Esophagus muscularis mucosa (tissue), 4 donors: ENCODE results near the gene CFAP68. TPM values are rescaled to one million over a fixed set of nuclear protein-coding genes. Genes with fewer than 3 reads are reported as not detected.
A peak's percentile ranks its signal among the peaks of the same experiment; 100 is the strongest.

Source experiments
- DNase-seq: peaks from one replicate; pipeline ENCODE4 v3.0.0-alpha.2; 2017; ENCODE audit errors: extremely low spot score
- H3K27ac ChIP-seq, 4 donors: fragments of 200-600 bp; sonication (generic); replicated peaks in 1 of 4; 1 replicate in 3 of 4; 2 replicates in 1 of 4; pipeline ENCODE4 v1.5.1; 2016 to 2019; ENCODE audit warnings: mild to moderate bottlenecking in 1 of 4
- H3K27me3 ChIP-seq, 4 donors: fragments of 200-600 bp; sonication (generic); one replicate each; pipeline versions ENCODE4 v1.5.1 to v1.6.0; 2016 to 2019
- H3K36me3 ChIP-seq, 4 donors: fragments of 200-600 bp; sonication (generic); one replicate each; pipeline ENCODE4 v1.5.1; 2016 to 2019
- H3K4me1 ChIP-seq, 4 donors: fragments of 200-600 bp; sonication (generic); one replicate each; pipeline ENCODE4 v1.5.1; 2016 to 2019
- H3K4me3 ChIP-seq, 4 donors: fragments of 200-600 bp; sonication (generic); 1 replicate in 2 of 4; 2 replicates in 2 of 4; pipeline ENCODE4 v1.5.1; 2016 to 2019; ENCODE audit warnings: mild to moderate bottlenecking in 4 of 4, moderate library complexity in 1 of 4
- H3K9me3 ChIP-seq, 4 donors: fragments of 200-600 bp; sonication (generic); 1 replicate in 3 of 4; 2 replicates in 1 of 4; pipeline ENCODE4 v1.5.1; 2016 to 2019
- EP300 ChIP-seq: sonication (generic); formaldehyde crosslinking; IDR thresholded peaks from one replicate; pipeline ENCODE4 v1.6.1; 2017; ENCODE audit warnings: antibody characterized with exemption
- POLR2A ChIP-seq: fragments of 450-650 bp; IDR thresholded peaks from one replicate; pipeline ENCODE4 v1.6.1; 2017; ENCODE audit warnings: antibody characterized with exemption, moderate library complexity, mild to moderate bottlenecking, low read depth
- POLR2AphosphoS5 ChIP-seq, 2 donors: sonication (generic); formaldehyde crosslinking; IDR thresholded peaks; one replicate each; pipeline ENCODE4 v1.6.1; 2017; ENCODE audit warnings: antibody characterized with exemption in 2 of 2
- WGBS: methylation state at CpG from one replicate; pipeline ENCODE4 v1.1.5; 2018; 5-methylcytosine and 5-hydroxymethylcytosine counted together
- intact Hi-C: fragments of 100-400 bp; cut with DNase I; formaldehyde crosslinking; loops from one replicate; pipeline ENCODE4 v1.15.1; 2023
- total RNA-seq, 4 donors: library from RNA; depleted of rRNA; stranded (reverse); fragments of >200 nt; gene quantifications; one replicate each; pipeline versions ENCODE4 v1.1.0 to v1.2.1, GENCODE V29; 2016
- TF ChIP-seq, protein P1 (sequence below), 3 experiments: fragments of 200-600 bp in 2 of 3; fragments of 450-650 bp in 1 of 3; sonication (generic) in 2 of 3; IDR thresholded peaks; one replicate each; pipeline ENCODE4 v1.5.1; 2017 to 2019; ENCODE audit warnings: antibody characterized with exemption in 3 of 3, mild to moderate bottlenecking in 2 of 3, moderate library complexity in 1 of 3

The CFAP68 gene
- total RNA-seq, 4 donors from 2014 or later, result 8.7 to 21.7 (median 19.9) TPM

DNA sequence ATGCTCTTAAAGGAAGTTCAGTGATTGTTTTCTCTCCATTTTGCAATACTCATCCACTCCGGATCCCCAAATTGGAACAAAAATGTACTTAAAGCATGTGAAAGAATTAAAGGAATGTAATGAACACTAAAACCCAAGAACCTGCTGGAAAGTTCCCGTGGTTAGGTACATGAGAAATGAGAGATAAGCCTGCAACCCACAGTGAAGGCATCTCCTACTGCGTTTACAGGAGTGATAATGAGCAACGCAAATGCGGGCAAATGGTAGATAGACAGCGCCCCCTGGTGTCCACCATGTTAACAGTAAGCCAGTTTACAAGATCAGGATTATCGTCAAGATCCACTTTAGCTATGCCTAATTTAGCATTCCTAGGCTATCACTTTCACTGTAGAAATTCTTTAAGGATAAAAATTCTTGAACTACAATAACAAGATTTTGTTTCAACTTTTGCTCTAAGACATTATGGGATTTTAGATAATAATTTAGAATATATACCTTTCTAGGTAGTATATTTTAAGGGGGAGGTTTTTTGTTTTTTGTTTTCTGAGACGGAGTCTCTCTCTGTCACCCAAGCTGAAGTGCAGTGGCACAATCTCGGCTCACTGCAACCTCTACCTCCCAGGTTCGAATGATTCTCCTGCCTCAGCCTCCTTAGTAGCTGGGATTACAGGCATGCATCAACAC lies 37.8 kb upstream of the CFAP68 start:
- peaks cover 0 to 18% (median 7%) of the 10 kb centered on the region in 4 donors for H3K4me1 ChIP-seq
- no peak overlapping the region for H3K4me3 ChIP-seq
- WGBS, result 29% methylated on average over 10 of the region's 10 CpGs
- intact Hi-C loops, result loop anchor here (1.0 to 5.0 kb wide), 4 partner anchors 64 to 274 kb away; partner anchors contain the start of gene SIK2
- peak; percentile 96 for DNase-seq
- no peaks in the 10 kb centered on the region for H3K9me3 ChIP-seq
- H3K36me3 ChIP-seq, result peaks cover 15 to 71% (median 57%) of the 10 kb centered on the region in 4 donors
- TF ChIP-seq, protein P1, sequence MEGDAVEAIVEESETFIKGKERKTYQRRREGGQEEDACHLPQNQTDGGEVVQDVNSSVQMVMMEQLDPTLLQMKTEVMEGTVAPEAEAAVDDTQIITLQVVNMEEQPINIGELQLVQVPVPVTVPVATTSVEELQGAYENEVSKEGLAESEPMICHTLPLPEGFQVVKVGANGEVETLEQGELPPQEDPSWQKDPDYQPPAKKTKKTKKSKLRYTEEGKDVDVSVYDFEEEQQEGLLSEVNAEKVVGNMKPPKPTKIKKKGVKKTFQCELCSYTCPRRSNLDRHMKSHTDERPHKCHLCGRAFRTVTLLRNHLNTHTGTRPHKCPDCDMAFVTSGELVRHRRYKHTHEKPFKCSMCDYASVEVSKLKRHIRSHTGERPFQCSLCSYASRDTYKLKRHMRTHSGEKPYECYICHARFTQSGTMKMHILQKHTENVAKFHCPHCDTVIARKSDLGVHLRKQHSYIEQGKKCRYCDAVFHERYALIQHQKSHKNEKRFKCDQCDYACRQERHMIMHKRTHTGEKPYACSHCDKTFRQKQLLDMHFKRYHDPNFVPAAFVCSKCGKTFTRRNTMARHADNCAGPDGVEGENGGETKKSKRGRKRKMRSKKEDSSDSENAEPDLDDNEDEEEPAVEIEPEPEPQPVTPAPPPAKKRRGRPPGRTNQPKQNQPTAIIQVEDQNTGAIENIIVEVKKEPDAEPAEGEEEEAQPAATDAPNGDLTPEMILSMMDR (IDR thresholded peaks at IDR 0.05), result peak; percentile 85 to 96 (median 87)
- TF ChIP-seq POLR2AphosphoS5 (IDR thresholded peaks at IDR 0.05), result no peak
- peak overlapping the region in 1 of 4 donors; percentile 23 for H3K27ac ChIP-seq
- no peaks in the 10 kb centered on the region for H3K27me3 ChIP-seq

DNA sequence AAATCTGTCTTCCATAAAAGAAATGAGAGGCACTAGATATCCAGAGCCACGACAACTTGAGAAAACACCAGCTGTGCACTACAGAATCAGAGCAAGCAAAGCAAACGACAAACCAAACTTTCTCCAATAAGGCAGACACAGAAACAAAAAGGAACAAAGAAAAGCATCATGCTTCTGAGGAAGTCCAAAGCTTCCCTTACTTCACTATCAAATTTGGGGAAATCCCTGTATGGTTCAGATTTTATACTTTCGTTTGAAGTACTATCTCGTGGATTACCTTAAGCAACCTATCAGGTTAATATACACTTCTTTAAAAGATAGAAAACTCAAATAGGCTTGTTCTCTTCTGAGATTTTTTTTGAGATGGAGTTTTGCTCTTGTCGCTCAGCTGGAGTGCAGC lies 35.7 kb upstream of the CFAP68 start:
- TF ChIP-seq EP300, result no peak
- TF ChIP-seq, protein P1 (IDR thresholded peaks at IDR 0.05), result no peak
- no peak for TF ChIP-seq POLR2A
- Histone ChIP-seq H3K27ac (no peak overlapping the region), H3K4me1 (peaks cover 0 to 26% (median 15%) of the 10 kb centered on the region in 4 donors), H3K36me3 (peaks cover 4 to 72% (median 48%) of the 10 kb centered on the region in 4 donors), H3K27me3 (no peaks in the 10 kb centered on the region), H3K9me3 (no peaks in the 10 kb centered on the region), H3K4me3 (no peak overlapping the region)
- DNase-seq, result no peak
- 90% methylated on average over 5 of the region's 5 CpGs for WGBS
- intact Hi-C loops, result loop anchor here (5.0 kb wide), 3 partner anchors 66 to 256 kb away; partner anchors contain the start of gene SIK2

GRCh38 chr11:111845276-111846028 lies 33.9 kb upstream of the CFAP68 start:
- peaks cover 4 to 82% (median 51%) of the 10 kb centered on the region in 4 donors for H3K36me3 ChIP-seq

DNA sequence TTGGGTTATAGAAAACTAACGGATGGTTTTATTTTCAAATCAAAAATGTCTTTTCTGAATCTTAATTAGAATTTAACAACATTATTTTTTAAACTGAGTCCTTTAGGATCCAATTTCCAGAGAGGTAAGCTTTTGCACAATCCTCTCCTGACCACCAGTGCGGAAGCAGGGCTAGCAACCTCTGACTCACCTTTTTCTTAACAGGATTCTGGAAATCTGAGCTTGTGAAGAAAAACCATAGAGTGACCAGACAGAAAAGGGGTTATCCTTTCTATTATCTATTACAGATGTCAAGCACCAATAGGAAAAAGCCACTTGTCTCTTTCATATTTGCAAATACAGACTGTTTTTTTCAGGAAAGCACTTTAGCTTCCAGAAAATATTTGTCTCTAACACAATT lies 33.3 kb upstream of the CFAP68 start:
- H3K4me3 ChIP-seq, result no peak overlapping the region
- no peaks in the 10 kb centered on the region for H3K9me3 ChIP-seq
- H3K4me1 ChIP-seq, result peaks cover 0 to 22% (median 15%) of the 10 kb centered on the region in 4 donors
- no peak for TF ChIP-seq POLR2AphosphoS5 (IDR thresholded peaks at IDR 0.05)
- TF ChIP-seq POLR2A, result no peak
- TF ChIP-seq EP300, result no peak
- TF ChIP-seq, protein P1 (IDR thresholded peaks at IDR 0.05), result no peak
- no peak overlapping the region for H3K27ac ChIP-seq
- peaks cover 4 to 88% (median 55%) of the 10 kb centered on the region in 4 donors for H3K36me3 ChIP-seq
- no peaks in the 10 kb centered on the region for H3K27me3 ChIP-seq
- intact Hi-C loops, result no loop called here
- WGBS, result 88% methylated on average over 2 of the region's 2 CpGs
- DNase-seq, result no peak

More at GRCh38 chr11:111845276-111846028, 33.9 kb upstream of the CFAP68 start:
- no peaks in the 10 kb centered on the region for H3K9me3 ChIP-seq
- no peaks in the 10 kb centered on the region for H3K27me3 ChIP-seq
- WGBS, result 77% methylated on average over 7 of the region's 7 CpGs
- no peak overlapping the region for H3K4me3 ChIP-seq
- intact Hi-C loops, result no loop called here
- H3K27ac ChIP-seq, result no peak overlapping the region
- H3K4me1 ChIP-seq, result peaks cover 0 to 22% (median 15%) of the 10 kb centered on the region in 4 donors
- DNase-seq, result no peak
- no peak for TF ChIP-seq EP300
- TF ChIP-seq, protein P1 (IDR thresholded peaks at IDR 0.05), result no peak
- no peak for TF ChIP-seq POLR2AphosphoS5 (IDR thresholded peaks at IDR 0.05)
- TF ChIP-seq POLR2A, result no peak
